Activated naive CD4-positive, alpha-beta T cell treated with Interleukin-2 at 50 U/mL for 16 hours (primary cell): Measurements from ENCODE around the gene BANP.
"Not testable (repeated sequence)": the region's sequence is repeated elsewhere in the genome, so short reads cannot be mapped to it uniquely, and the experiment has no call there.

Source experiments
- DNase-seq: peaks from one replicate; pipeline ENCODE4 v3.0.0-alpha.2; 2020

Gene BANP

GRCh38 chr16:88033003-88033740 lies 81.9 kb downstream of the BANP start:
- DNase-seq, result not testable (repeated sequence)

GRCh38 chr16:88034770-88035169 lies 83.5 kb downstream of the BANP start:
- no peak for DNase-seq

- no peak for DNase-seq
These were observed 84.1 kb downstream of the BANP start for GRCh38 chr16:88035292-88035691.

GRCh38 chr16:88035884-88036639 lies 84.8 kb downstream of the BANP start:
- not testable (repeated sequence) for DNase-seq

- DNase-seq, result not testable (repeated sequence)
These were observed 85.4 kb downstream of the BANP start for GRCh38 chr16:88036640-88036996.

- not testable (repeated sequence) for DNase-seq
These were observed 86.1 kb downstream of the BANP start for GRCh38 chr16:88037359-88037758.

- DNase-seq, result not testable (repeated sequence)
These were observed 86.8 kb downstream of the BANP start for GRCh38 chr16:88037876-88038525.

GRCh38 chr16:88038526-88038908 lies 87.3 kb downstream of the BANP start:
- DNase-seq, result not testable (repeated sequence)

GRCh38 chr16:88039591-88039990 lies 88.4 kb downstream of the BANP start:
- no peak for DNase-seq

GRCh38 chr16:88040196-88040876 lies 89.1 kb downstream of the BANP start:
- not testable (repeated sequence) for DNase-seq

- not testable (repeated sequence) for DNase-seq
These were observed 89.6 kb downstream of the BANP start for GRCh38 chr16:88040877-88041244.

GRCh38 chr16:88041506-88041905 lies 90.3 kb downstream of the BANP start:
- not testable (repeated sequence) for DNase-seq

GRCh38 chr16:88041986-88042562 lies 90.8 kb downstream of the BANP start:
- not testable (repeated sequence) for DNase-seq

- DNase-seq, result not testable (repeated sequence)
These were observed 92.1 kb downstream of the BANP start for GRCh38 chr16:88043208-88043910.

- DNase-seq, result not testable (repeated sequence)
These were observed 92.9 kb downstream of the BANP start for GRCh38 chr16:88044121-88044581.

GRCh38 chr16:88045361-88045760 lies 94.1 kb downstream of the BANP start:
- not testable (repeated sequence) for DNase-seq

- no peak for DNase-seq
These were observed 94.6 kb downstream of the BANP start for GRCh38 chr16:88045820-88046303.

GRCh38 chr16:88047462-88047861 lies 96.2 kb downstream of the BANP start:
- DNase-seq, result no peak

GRCh38 chr16:88048985-88049384 lies 97.8 kb downstream of the BANP start:
- DNase-seq, result no peak

- DNase-seq, result no peak
These were observed 98.6 kb downstream of the BANP start for GRCh38 chr16:88049561-88050545.
